WI38 (cell line): ENCODE measurements around the gene S100A4.
"Not testable (repeated sequence)": the region's sequence is repeated elsewhere in the genome, so short reads cannot be mapped to it uniquely, and the experiment has no call there.

Source experiments
- H3K4me3 ChIP-seq: 2 replicates; pipeline ENCODE4 v1.5.1; 2011; ENCODE audit warnings: low read depth, mild to moderate bottlenecking, control low read depth, low read length
- TF ChIP-seq, protein P1 (sequence below): IDR thresholded peaks from 2 replicates; pipeline ENCODE4 v1.5.1; 2012; ENCODE audit warnings: low read depth, mild to moderate bottlenecking, control low read depth, low read length

The S100A4 gene

GRCh38 chr1:153545067-153546055 lies at the start of gene S100A4:
Gene S100A4 (minus strand): TSS chr1:153545806. CDS start chr1:153544794, 1,012 bp downstream.
- TF ChIP-seq, protein P1, sequence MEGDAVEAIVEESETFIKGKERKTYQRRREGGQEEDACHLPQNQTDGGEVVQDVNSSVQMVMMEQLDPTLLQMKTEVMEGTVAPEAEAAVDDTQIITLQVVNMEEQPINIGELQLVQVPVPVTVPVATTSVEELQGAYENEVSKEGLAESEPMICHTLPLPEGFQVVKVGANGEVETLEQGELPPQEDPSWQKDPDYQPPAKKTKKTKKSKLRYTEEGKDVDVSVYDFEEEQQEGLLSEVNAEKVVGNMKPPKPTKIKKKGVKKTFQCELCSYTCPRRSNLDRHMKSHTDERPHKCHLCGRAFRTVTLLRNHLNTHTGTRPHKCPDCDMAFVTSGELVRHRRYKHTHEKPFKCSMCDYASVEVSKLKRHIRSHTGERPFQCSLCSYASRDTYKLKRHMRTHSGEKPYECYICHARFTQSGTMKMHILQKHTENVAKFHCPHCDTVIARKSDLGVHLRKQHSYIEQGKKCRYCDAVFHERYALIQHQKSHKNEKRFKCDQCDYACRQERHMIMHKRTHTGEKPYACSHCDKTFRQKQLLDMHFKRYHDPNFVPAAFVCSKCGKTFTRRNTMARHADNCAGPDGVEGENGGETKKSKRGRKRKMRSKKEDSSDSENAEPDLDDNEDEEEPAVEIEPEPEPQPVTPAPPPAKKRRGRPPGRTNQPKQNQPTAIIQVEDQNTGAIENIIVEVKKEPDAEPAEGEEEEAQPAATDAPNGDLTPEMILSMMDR, result no peak
- H3K4me3 ChIP-seq, result peak within 1 kb of the TSS; percentile 57

- no peak overlapping the region for H3K4me3 ChIP-seq
- TF ChIP-seq, protein P1, result no peak
Observed at GRCh38 chr1:153592748-153593147, 47.1 kb upstream of the S100A4 start.

GRCh38 chr1:153588482-153588881 lies 42.9 kb upstream of the S100A4 start:
- H3K4me3 ChIP-seq, result no peak overlapping the region
- TF ChIP-seq, protein P1, result no peak

DNA sequence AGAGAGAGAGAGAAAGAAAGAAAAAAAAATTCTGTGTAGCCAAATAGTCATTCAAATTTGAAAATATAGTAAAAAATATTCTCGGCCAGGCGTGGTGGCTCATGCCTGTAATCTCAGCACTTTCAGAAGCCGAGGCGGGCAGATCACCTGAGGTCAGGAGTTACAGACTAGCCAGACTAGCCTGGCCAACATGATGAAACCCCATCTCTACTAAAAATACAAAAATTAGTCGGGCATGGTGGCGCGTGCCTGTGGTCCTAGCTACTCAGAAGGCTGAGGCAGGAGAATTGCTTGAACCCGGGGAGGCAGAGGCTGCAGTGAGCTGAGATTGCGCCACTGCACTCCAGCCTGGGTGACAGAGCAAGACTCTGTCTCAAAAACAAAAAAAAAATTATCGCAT lies 42.4 kb upstream of the S100A4 start:
- H3K4me3 ChIP-seq, result not testable (repeated sequence)

GRCh38 chr1:153587314-153587713 lies 41.7 kb upstream of the S100A4 start:
- TF ChIP-seq, protein P1, result no peak
- H3K4me3 ChIP-seq, result no peak overlapping the region

DNA sequence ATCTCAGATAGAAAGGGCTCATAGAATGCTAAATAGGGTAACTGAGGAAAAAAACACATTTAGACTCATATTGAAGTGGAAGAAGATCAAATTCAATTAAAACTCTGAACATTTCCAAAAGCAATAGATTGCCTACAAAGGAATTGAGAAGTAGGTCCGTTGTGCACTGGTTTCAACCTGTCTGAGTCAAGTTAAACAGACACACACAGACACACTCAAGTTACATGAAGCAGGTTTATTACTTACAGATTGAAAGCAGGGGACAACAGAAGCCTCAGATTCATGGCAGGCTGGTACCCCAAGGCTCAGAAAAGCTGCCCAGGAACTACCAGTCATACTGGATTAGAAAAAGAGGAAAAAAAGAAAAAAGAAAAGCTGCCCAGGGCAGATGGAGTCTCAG lies 40.7 kb upstream of the S100A4 start:
- no peak overlapping the region for H3K4me3 ChIP-seq
- TF ChIP-seq, protein P1, result no peak

- TF ChIP-seq, protein P1, result no peak
- no peak overlapping the region for H3K4me3 ChIP-seq
Observed at GRCh38 chr1:153585006-153585405, 39.4 kb upstream of the S100A4 start.
